Measurements from ENCODE around the gene ELAVL1. TPM values are rescaled to one million over a fixed set of nuclear protein-coding genes. Genes with fewer than 3 reads are reported as not detected.

ELAVL1 gene
- total and polyA plus RNA-seq, 9 of the 15 experiments (the other 6 are each of a cell fraction or from before 2014, with no cell fraction given) = 4.3 to 172 (median 69.2) TPM

GRCh38 chr19:7919610-7920518 lies 85.6 kb downstream of the ELAVL1 start, which contains the start of gene SNAPC2 (continued):
- TF ChIP-seq MAFF (IDR thresholded peaks at IDR 0.05; ENCODE audit: low read length) (no peak), NFE2L1 (tag; IDR thresholded peaks at IDR 0.05; ENCODE audit: borderline replicate concordance, low read depth) (no peak), ZC3H8 (IDR thresholded peaks at IDR 0.05) (no peak), CHD7 (IDR thresholded peaks at IDR 0.05; ENCODE audit: low read depth, low read length) (no peak), DIDO1 (tag; IDR thresholded peaks at IDR 0.05; ENCODE audit: low read depth) (0 out of 2 replicates have a peak, but pooled peaks have one; percentile 27), ZSCAN29 (IDR thresholded peaks at IDR 0.05) (no peak), CCAR2 (IDR thresholded peaks at IDR 0.05; ENCODE audit: low read depth, low read length) (no peak), PHF20 (IDR thresholded peaks at IDR 0.05; ENCODE audit: partially characterized antibody) (peak; percentile 16), UBTF (IDR thresholded peaks at IDR 0.05; ENCODE audit: borderline replicate concordance in 1 of 2, low read depth in 2 of 2, low read length in 2 of 2) (no peak), FOXK1 (CRISPR knock-in tag; IDR thresholded peaks at IDR 0.05; ENCODE audit: borderline replicate concordance) (no peak), E2F3 (CRISPR knock-in tag; IDR thresholded peaks at IDR 0.05) (no peak), HCFC1 (IDR thresholded peaks at IDR 0.05; ENCODE audit: low read depth, low read length) (peak; percentile 68), CBFA2T2 (conservative IDR thresholded peaks at IDR 0.05) (no peak), HEY1 (CRISPR knock-in tag; IDR thresholded peaks at IDR 0.05; ENCODE audit: borderline replicate concordance) (no peak), ETV1 (tag; conservative IDR thresholded peaks at IDR 0.05; ENCODE audit: low read depth) (peak; percentile 54; the same call in 1 of the 2 replicates)
